Thyroid gland (tissue), 4 donors: ENCODE results near the gene EML6. TPM values are rescaled to one million over a fixed set of nuclear protein-coding genes. Genes with fewer than 3 reads are reported as not detected.
A peak's percentile ranks its signal among the peaks of the same experiment; 100 is the strongest.

Experiments used
- DNase-seq, 2 donors: peaks; one replicate each; pipeline ENCODE4 v3.0.0-alpha.2; 2019
- H3K27ac ChIP-seq, 3 donors: fragments of 200-600 bp; sonication (generic); 1 replicate in 2 of 3; 2 replicates in 1 of 3; pipeline ENCODE4 v1.5.1; 2016 to 2019; ENCODE audit warnings: mild to moderate bottlenecking in 1 of 3, moderate library complexity in 1 of 3
- H3K27me3 ChIP-seq: fragments of 200-600 bp; sonication (generic); one replicate; pipeline ENCODE4 v1.5.1; 2019
- H3K36me3 ChIP-seq, 2 donors: fragments of 200-600 bp; sonication (generic); one replicate each; pipeline ENCODE4 v1.5.1; 2016 to 2019
- H3K4me1 ChIP-seq, 2 donors: fragments of 200-600 bp; sonication (generic); one replicate each; pipeline ENCODE4 v1.5.1; 2017 to 2019
- H3K4me3 ChIP-seq, 3 donors: fragments of 200-600 bp; sonication (generic); replicated peaks in 1 of 3; 1 replicate in 2 of 3; 2 replicates in 1 of 3; pipeline ENCODE4 v1.5.1; 2016; ENCODE audit warnings: mild to moderate bottlenecking in 1 of 3
- H3K9me3 ChIP-seq: fragments of 200-600 bp; sonication (generic); one replicate; pipeline ENCODE4 v1.5.1; 2017
- POLR2A ChIP-seq, 2 donors: fragments of 450-650 bp; IDR thresholded peaks; one replicate each; pipeline ENCODE4 v1.6.1; 2017; ENCODE audit warnings: antibody characterized with exemption in 2 of 2, mild to moderate bottlenecking in 2 of 2, moderate library complexity in 1 of 2
- WGBS, 2 donors: methylation state at CpG; one replicate each; pipeline ENCODE4 v1.1.5; 2017; 5-methylcytosine and 5-hydroxymethylcytosine counted together
- intact Hi-C: fragments of 100-400 bp; cut with DNase I; formaldehyde crosslinking; loops from one replicate; pipeline ENCODE4 v1.15.1; 2023
- total RNA-seq, 4 donors: library from RNA; depleted of rRNA; stranded (reverse); fragments of >200 nt; gene quantifications; one replicate each; pipeline ENCODE4 v1.2.3, GENCODE V29; 2016
- TF ChIP-seq, protein P1 (sequence below), 6 experiments: fragments of 200-600 bp in 3 of 6; fragments of 450-650 bp in 3 of 6; sonication (generic) in 3 of 6; IDR thresholded peaks; one replicate each; pipeline ENCODE4 v1.5.1; 2016 to 2019; ENCODE audit warnings: antibody characterized with exemption in 6 of 6, mild to moderate bottlenecking in 2 of 6, inconsistent platforms in 1 of 6, moderate library complexity in 1 of 6

The EML6 gene
- total RNA-seq, 4 donors from 2014 or later, result 5.6 to 24.8 (median 20.3) TPM

DNA sequence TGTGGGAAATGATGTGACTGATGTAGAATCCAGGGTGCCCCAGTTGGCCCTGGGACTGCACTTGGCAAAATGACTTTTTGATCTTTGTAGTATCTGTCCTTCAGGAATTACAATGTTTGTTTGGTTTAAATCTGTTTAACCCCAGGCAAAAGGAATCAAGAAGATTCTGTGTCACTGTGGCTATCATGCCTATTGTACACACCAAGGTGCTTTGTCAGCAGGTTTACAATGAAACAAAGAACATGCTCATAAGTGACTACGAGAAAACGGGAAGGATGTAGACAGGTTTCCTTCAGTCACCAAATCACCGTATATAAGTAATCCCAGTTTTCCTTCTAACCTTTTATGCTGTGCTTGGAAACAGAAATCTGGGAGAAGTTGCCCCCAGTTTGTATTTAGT lies 217.3 kb downstream of the EML6 start:
- no peak for DNase-seq
- Histone ChIP-seq H3K4me1 (peaks cover 3 to 6% of the 10 kb centered on the region in 2 donors), H3K36me3 (no peaks in the 10 kb centered on the region), H3K4me3 (no peak overlapping the region), H3K27me3 (no peaks in the 10 kb centered on the region), H3K27ac (no peak overlapping the region), H3K9me3 (no peaks in the 10 kb centered on the region)
- 65 to 71% methylated on average over 3 of the region's 3 CpGs for WGBS, 2 donors
- intact Hi-C loops, result no loop called here
- TF ChIP-seq POLR2A (IDR thresholded peaks at IDR 0.05), result no peak
- TF ChIP-seq, protein P1, sequence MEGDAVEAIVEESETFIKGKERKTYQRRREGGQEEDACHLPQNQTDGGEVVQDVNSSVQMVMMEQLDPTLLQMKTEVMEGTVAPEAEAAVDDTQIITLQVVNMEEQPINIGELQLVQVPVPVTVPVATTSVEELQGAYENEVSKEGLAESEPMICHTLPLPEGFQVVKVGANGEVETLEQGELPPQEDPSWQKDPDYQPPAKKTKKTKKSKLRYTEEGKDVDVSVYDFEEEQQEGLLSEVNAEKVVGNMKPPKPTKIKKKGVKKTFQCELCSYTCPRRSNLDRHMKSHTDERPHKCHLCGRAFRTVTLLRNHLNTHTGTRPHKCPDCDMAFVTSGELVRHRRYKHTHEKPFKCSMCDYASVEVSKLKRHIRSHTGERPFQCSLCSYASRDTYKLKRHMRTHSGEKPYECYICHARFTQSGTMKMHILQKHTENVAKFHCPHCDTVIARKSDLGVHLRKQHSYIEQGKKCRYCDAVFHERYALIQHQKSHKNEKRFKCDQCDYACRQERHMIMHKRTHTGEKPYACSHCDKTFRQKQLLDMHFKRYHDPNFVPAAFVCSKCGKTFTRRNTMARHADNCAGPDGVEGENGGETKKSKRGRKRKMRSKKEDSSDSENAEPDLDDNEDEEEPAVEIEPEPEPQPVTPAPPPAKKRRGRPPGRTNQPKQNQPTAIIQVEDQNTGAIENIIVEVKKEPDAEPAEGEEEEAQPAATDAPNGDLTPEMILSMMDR (IDR thresholded peaks at IDR 0.05), result no peak

DNA sequence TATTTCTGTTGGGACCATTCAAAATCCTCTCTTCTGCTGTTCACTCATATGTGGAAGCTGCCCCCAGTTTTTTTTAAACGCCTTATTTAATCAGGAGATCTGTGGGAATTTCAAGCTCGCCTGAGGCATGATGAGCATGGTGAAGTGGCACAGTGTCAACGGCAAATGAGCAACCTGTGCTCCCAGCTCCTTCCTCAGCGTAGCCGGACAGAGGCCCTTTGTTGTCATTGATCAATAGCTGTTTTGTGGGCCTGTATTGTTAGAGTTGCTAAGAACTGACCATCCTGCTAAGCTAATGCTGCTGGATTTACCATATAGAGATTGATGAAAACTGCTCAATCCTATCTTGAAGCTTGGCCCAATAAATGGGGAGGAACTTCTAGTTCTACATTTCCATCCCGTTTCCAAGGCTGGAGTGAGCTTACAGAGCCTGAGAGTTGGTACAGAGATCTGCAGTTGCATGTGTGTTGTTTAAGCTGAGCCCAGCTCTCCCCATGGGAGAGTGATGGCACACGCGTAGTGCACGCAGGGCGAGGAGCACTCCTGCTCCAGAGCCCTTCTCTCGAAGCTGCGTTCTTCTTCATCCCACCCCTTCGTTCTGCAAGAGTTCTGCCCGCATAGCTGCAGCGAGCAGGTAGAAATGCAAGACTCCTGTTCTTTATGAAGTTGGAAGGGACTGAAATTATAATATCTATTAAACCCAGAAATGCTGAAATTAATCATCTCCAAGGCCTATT lies 218.0 kb downstream of the EML6 start:
- intact Hi-C loops, result no loop called here
- H3K27ac ChIP-seq, result no peak overlapping the region
- TF ChIP-seq, protein P1 (IDR thresholded peaks at IDR 0.05), result no peak
- TF ChIP-seq POLR2A (IDR thresholded peaks at IDR 0.05), result no peak
- no peak overlapping the region for H3K4me3 ChIP-seq
- no peak for DNase-seq
- no peaks in the 10 kb centered on the region for H3K27me3 ChIP-seq
- WGBS, 2 donors, result 93 to 94% methylated on average over 15 of the region's 15 CpGs
- no peaks in the 10 kb centered on the region for H3K36me3 ChIP-seq
- no peaks in the 10 kb centered on the region for H3K9me3 ChIP-seq
- H3K4me1 ChIP-seq, result peaks cover 10 to 13% of the 10 kb centered on the region in 2 donors

DNA sequence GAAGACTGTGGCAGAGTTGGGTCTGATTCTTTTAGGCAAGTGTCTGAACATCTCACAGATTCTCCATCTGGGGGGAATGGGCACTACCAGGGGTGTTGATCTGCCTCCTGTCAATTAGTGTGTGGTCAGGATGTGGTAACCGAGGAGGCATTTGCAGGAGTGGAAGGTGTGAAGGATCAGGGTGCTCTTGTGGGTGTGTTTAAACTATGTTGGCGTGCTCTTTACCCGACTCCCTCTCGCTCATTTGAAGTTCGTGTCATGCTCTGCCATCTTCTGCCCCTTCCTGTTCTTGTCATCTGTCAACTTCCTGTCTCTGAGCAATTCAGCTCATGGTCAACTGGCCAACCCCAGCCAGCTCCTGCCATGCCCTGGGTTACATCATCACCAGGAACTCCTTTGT lies 218.9 kb downstream of the EML6 start:
- DNase-seq, result no peak
- peaks cover 17 to 19% of the 10 kb centered on the region in 2 donors for H3K4me1 ChIP-seq
- H3K4me3 ChIP-seq, result no peak overlapping the region
- no peaks in the 10 kb centered on the region for H3K27me3 ChIP-seq
- intact Hi-C loops, result no loop called here
- 80 to 85% methylated on average over 5 of the region's 5 CpGs for WGBS, 2 donors
- TF ChIP-seq POLR2A (IDR thresholded peaks at IDR 0.05), result no peak
- TF ChIP-seq, protein P1 (IDR thresholded peaks at IDR 0.05), result no peak
- no peaks in the 10 kb centered on the region for H3K9me3 ChIP-seq
- no peak overlapping the region for H3K27ac ChIP-seq
- H3K36me3 ChIP-seq, result no peaks in the 10 kb centered on the region

DNA sequence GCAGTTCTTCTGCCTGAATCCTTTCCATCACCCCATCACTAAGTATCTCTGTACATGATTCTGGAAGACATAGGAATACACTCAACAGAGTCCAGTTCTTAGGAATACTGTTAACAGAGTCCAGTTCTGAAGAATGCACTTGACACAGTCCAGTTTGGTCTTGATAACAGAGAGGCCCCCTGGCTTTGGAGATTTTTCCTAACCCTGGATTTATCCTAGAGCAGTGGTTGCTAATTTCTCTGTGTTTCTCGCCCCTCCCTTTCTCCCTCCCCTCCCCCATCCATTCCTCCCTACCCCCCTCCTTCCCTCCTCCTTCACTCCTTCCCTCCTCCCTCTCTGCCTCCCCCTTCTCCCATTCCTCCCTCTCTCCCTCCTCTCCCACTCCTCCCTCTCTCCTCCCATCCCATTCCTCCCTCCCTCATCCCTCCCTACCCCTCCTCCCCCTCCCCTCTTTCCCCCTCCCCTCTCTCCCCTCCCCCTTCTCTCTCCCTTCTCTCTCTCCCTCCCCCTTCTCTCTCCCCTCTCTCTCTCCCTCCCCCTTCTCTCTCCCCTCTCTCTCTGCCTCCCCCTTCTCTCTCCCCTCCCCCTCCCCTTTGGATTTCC lies 221.4 kb downstream of the EML6 start:
- no peaks in the 10 kb centered on the region for H3K9me3 ChIP-seq
- TF ChIP-seq, protein P1 (IDR thresholded peaks at IDR 0.05), result no peak
- TF ChIP-seq POLR2A (IDR thresholded peaks at IDR 0.05), result no peak
- no peaks in the 10 kb centered on the region for H3K27me3 ChIP-seq
- DNase-seq, result no peak
- 87 to 96% methylated on average over 1 of the region's 1 CpG for WGBS, 2 donors
- H3K4me3 ChIP-seq, result no peak overlapping the region
- peak overlapping the region in 2 of 3 donors; percentile 88 to 96 for H3K27ac ChIP-seq
- H3K36me3 ChIP-seq, result no peaks in the 10 kb centered on the region
- peaks cover 17 to 29% of the 10 kb centered on the region in 2 donors for H3K4me1 ChIP-seq
- intact Hi-C loops, result no loop called here
